Ectodermal cell (in vitro differentiated cells): ENCODE data around the gene GNAL.
A peak's percentile ranks its signal among the peaks of the same experiment; 100 is the strongest.
"Not testable (repeated sequence)": the region's sequence is repeated elsewhere in the genome, so short reads cannot be mapped to it uniquely, and the experiment has no call there.

ENCODE experiments used
- H3K27ac ChIP-seq: 2 replicates; pipeline ENCODE4 v1.7.0; 2013; ENCODE audit warnings: mild to moderate bottlenecking, low read depth, low read length; ENCODE audit not compliant: insufficient read depth, poor library complexity, severe bottlenecking
- H3K27me3 ChIP-seq: 2 replicates; pipeline ENCODE4 v1.7.0; 2013; ENCODE audit warnings: mild to moderate bottlenecking, low read length; ENCODE audit not compliant: insufficient read depth, control insufficient read depth, poor library complexity, severe bottlenecking
- H3K36me3 ChIP-seq: one replicate; pipeline ENCODE4 v1.7.0; 2013; ENCODE audit warnings: low read length; ENCODE audit not compliant: control insufficient read depth, insufficient read depth
- H3K4me1 ChIP-seq: one replicate; pipeline ENCODE4 v1.7.0; 2013; ENCODE audit warnings: low read length; ENCODE audit not compliant: control insufficient read depth, insufficient read depth
- H3K4me3 ChIP-seq: 2 replicates; pipeline ENCODE4 v1.7.0; 2013; ENCODE audit warnings: low read depth, low read length, control low read depth; ENCODE audit not compliant: insufficient read depth
- H3K9me3 ChIP-seq: 2 replicates; pipeline ENCODE4 v1.7.0; 2013; ENCODE audit warnings: mild to moderate bottlenecking, low read length, moderate library complexity; ENCODE audit not compliant: control insufficient read depth
- WGBS, 2 experiments: methylation state at CpG; one replicate each; pipeline ENCODE4 v1.1.7; 2013; ENCODE audit warnings: missing lambda C conversion rate in 2 of 2; 5-methylcytosine and 5-hydroxymethylcytosine counted together

Gene GNAL

GRCh38 chr18:11891737-11892136, 202.7 kb downstream of the GNAL start:
- no peak overlapping the region for H3K4me3 ChIP-seq
- H3K36me3 ChIP-seq = peaks cover 13% of the 10 kb centered on the region
- no peak overlapping the region for H3K27ac ChIP-seq
- H3K9me3 ChIP-seq = no peaks in the 10 kb centered on the region
- no peaks in the 10 kb centered on the region for H3K27me3 ChIP-seq
- H3K4me1 ChIP-seq = no peaks in the 10 kb centered on the region
- 91 to 93% methylated on average over 9 of the region's 9 CpGs for WGBS, 2 experiments

- not testable (repeated sequence) for H3K27me3 ChIP-seq, H3K27ac ChIP-seq, H3K9me3 ChIP-seq, H3K4me3 ChIP-seq, H3K4me1 ChIP-seq
- peaks cover 10% of the 10 kb centered on the region for H3K36me3 ChIP-seq
- WGBS, 2 experiments = 90 to 93% methylated on average over 7 of the region's 7 CpGs
These were observed 203.4 kb downstream of the GNAL start for GRCh38 chr18:11892438-11892837.

- no peaks in the 10 kb centered on the region for H3K36me3 ChIP-seq
- no peaks in the 10 kb centered on the region for H3K9me3 ChIP-seq
- 88 to 97% methylated on average over 1 of the region's 1 CpG for WGBS, 2 experiments
These were observed 208.7 kb downstream of the GNAL start for GRCh38 chr18:11897781-11898180.

GRCh38 chr18:11899063-11899462, 210.0 kb downstream of the GNAL start:
- no peak overlapping the region for H3K4me3 ChIP-seq
- 91 to 92% methylated on average over 3 of the region's 3 CpGs for WGBS, 2 experiments
- no peaks in the 10 kb centered on the region for H3K9me3 ChIP-seq
- H3K27me3 ChIP-seq = no peaks in the 10 kb centered on the region
- H3K4me1 ChIP-seq = no peaks in the 10 kb centered on the region
- no peaks in the 10 kb centered on the region for H3K36me3 ChIP-seq
- no peak overlapping the region for H3K27ac ChIP-seq

More at GRCh38 chr18:11897781-11898180, 208.7 kb downstream of the GNAL start:
- no peaks in the 10 kb centered on the region for H3K4me1 ChIP-seq
- no peaks in the 10 kb centered on the region for H3K27me3 ChIP-seq
- no peak overlapping the region for H3K27ac ChIP-seq
- H3K4me3 ChIP-seq = no peak overlapping the region

GRCh38 chr18:11901826-11902438, 212.9 kb downstream of the GNAL start:
- no peak overlapping the region for H3K27ac ChIP-seq
- no peaks in the 10 kb centered on the region for H3K9me3 ChIP-seq
- H3K4me3 ChIP-seq = no peak overlapping the region
- no peaks in the 10 kb centered on the region for H3K4me1 ChIP-seq
- H3K36me3 ChIP-seq = no peaks in the 10 kb centered on the region
- H3K27me3 ChIP-seq = no peaks in the 10 kb centered on the region
- 84 to 94% methylated on average over 5 of the region's 5 CpGs for WGBS, 2 experiments

- no peak overlapping the region for H3K4me3 ChIP-seq
- no peak overlapping the region for H3K27ac ChIP-seq
- H3K4me1 ChIP-seq = no peaks in the 10 kb centered on the region
- WGBS, 2 experiments = 65% methylated on average over 7 of the region's 7 CpGs
- no peaks in the 10 kb centered on the region for H3K36me3 ChIP-seq
- H3K27me3 ChIP-seq = no peaks in the 10 kb centered on the region
- no peaks in the 10 kb centered on the region for H3K9me3 ChIP-seq
These were observed 213.6 kb downstream of the GNAL start for GRCh38 chr18:11902522-11903292.

GRCh38 chr18:11905613-11906012, 216.5 kb downstream of the GNAL start:
- Histone ChIP-seq H3K27ac (no peak overlapping the region), H3K36me3 (no peaks in the 10 kb centered on the region), H3K9me3 (no peaks in the 10 kb centered on the region), H3K27me3 (peaks cover 10% of the 10 kb centered on the region), H3K4me1 (no peaks in the 10 kb centered on the region), H3K4me3 (no peak overlapping the region)
- WGBS, 2 experiments = 72 to 75% methylated on average over 4 of the region's 4 CpGs

GRCh38 chr18:11906176-11906575, 217.1 kb downstream of the GNAL start:
- Histone ChIP-seq H3K36me3 (no peaks in the 10 kb centered on the region), H3K9me3 (no peaks in the 10 kb centered on the region), H3K4me3 (no peak overlapping the region), H3K27me3 (peaks cover 10% of the 10 kb centered on the region), H3K27ac (no peak overlapping the region), H3K4me1 (no peaks in the 10 kb centered on the region)
- WGBS, 2 experiments = 83 to 100% methylated on average over 1 of the region's 1 CpG

- Histone ChIP-seq H3K36me3 (no peaks in the 10 kb centered on the region), H3K4me1 (no peaks in the 10 kb centered on the region), H3K27me3 (peaks cover 10% of the 10 kb centered on the region), H3K4me3 (peak overlapping the region; percentile 78), H3K9me3 (no peaks in the 10 kb centered on the region), H3K27ac (no peak overlapping the region)
- 51 to 61% methylated on average over 18 to 20 of the region's 20 CpGs for WGBS, 2 experiments
These were observed 218.1 kb downstream of the GNAL start for GRCh38 chr18:11906926-11907874.
